Parathyroid adenoma (tissue), 2 donors: ENCODE measurements around the gene DUSP3.
"Not testable (repeated sequence)": the region's sequence is repeated elsewhere in the genome, so short reads cannot be mapped to it uniquely, and the experiment has no call there.

Experiments used
- H2AFZ ChIP-seq: fragments of 300-600 bp; sonication (generic); one replicate; pipeline ENCODE4 v1.7.0; 2017; ENCODE audit warnings: antibody characterized with exemption, mild to moderate bottlenecking
- H3K27ac ChIP-seq: fragments of 300-600 bp; sonication (generic); one replicate; pipeline ENCODE4 v1.7.0; 2017
- H3K27me3 ChIP-seq: fragments of 300-600 bp; sonication (generic); one replicate; pipeline ENCODE4 v1.7.0; 2017; ENCODE audit warnings: low read length; ENCODE audit not compliant: control insufficient read depth, insufficient read depth
- H3K36me3 ChIP-seq: fragments of 300-600 bp; sonication (generic); one replicate; pipeline ENCODE4 v1.7.0; 2017; ENCODE audit warnings: low read length; ENCODE audit not compliant: control insufficient read depth, insufficient read depth
- H3K4me1 ChIP-seq: fragments of 300-600 bp; sonication (generic); one replicate; pipeline ENCODE4 v1.7.0; 2017; ENCODE audit warnings: control low read depth
- H3K4me2 ChIP-seq: fragments of 300-600 bp; sonication (generic); one replicate; pipeline ENCODE4 v1.7.0; 2017; ENCODE audit warnings: low read length
- H3K4me3 ChIP-seq: fragments of 300-600 bp; sonication (generic); one replicate; pipeline ENCODE4 v1.7.0; 2017; ENCODE audit warnings: low read depth, low read length
- H3K79me2 ChIP-seq: fragments of 300-600 bp; sonication (generic); one replicate; pipeline ENCODE4 v1.7.0; 2017; ENCODE audit warnings: control low read depth
- H3K9ac ChIP-seq: fragments of 300-600 bp; sonication (generic); one replicate; pipeline ENCODE4 v1.7.0; 2017; ENCODE audit warnings: mild to moderate bottlenecking
- H3K9me3 ChIP-seq: fragments of 300-600 bp; sonication (generic); one replicate; pipeline ENCODE4 v1.7.0; 2017; ENCODE audit warnings: low read length; ENCODE audit not compliant: control insufficient read depth
- TF ChIP-seq, protein P1 (sequence below): fragments of 300-600 bp; sonication (generic); IDR thresholded peaks from one replicate; pipeline ENCODE4 v1.7.0; 2017; ENCODE audit warnings: antibody characterized with exemption, mild to moderate bottlenecking
- donor health status: primary hyperparathyroidism.

Gene DUSP3

DNA sequence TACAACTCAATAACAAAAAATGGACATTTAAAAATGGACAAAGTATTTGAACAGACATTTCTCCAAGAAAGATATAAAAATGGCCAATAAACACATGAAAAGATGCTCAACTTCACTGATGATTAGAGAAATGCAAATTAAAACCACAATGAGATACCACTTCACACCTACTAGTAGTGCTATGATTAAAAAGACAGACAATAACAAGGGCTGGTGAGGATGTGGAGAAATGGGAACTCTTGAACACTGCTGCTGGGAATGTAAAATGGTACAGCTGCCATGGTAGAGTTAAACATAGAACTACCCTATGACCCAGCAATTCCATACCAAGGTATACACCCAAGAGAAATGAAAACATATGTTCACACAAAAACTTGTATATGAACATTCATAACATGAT is 26.3 kb upstream of the DUSP3 start:
- no peaks in the 10 kb centered on the region for H3K79me2 ChIP-seq
- no peaks in the 10 kb centered on the region for H3K36me3 ChIP-seq
- no peak overlapping the region for H3K27ac ChIP-seq
- H3K4me3 ChIP-seq, result no peak overlapping the region
- no peak overlapping the region for H3K4me2 ChIP-seq
- TF ChIP-seq, protein P1, sequence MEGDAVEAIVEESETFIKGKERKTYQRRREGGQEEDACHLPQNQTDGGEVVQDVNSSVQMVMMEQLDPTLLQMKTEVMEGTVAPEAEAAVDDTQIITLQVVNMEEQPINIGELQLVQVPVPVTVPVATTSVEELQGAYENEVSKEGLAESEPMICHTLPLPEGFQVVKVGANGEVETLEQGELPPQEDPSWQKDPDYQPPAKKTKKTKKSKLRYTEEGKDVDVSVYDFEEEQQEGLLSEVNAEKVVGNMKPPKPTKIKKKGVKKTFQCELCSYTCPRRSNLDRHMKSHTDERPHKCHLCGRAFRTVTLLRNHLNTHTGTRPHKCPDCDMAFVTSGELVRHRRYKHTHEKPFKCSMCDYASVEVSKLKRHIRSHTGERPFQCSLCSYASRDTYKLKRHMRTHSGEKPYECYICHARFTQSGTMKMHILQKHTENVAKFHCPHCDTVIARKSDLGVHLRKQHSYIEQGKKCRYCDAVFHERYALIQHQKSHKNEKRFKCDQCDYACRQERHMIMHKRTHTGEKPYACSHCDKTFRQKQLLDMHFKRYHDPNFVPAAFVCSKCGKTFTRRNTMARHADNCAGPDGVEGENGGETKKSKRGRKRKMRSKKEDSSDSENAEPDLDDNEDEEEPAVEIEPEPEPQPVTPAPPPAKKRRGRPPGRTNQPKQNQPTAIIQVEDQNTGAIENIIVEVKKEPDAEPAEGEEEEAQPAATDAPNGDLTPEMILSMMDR, result no peak
- H3K27me3 ChIP-seq, result no peaks in the 10 kb centered on the region
- H3K4me1 ChIP-seq, result no peaks in the 10 kb centered on the region
- H2AFZ ChIP-seq, result no peak overlapping the region
- H3K9ac ChIP-seq, result no peak overlapping the region
- no peaks in the 10 kb centered on the region for H3K9me3 ChIP-seq

DNA sequence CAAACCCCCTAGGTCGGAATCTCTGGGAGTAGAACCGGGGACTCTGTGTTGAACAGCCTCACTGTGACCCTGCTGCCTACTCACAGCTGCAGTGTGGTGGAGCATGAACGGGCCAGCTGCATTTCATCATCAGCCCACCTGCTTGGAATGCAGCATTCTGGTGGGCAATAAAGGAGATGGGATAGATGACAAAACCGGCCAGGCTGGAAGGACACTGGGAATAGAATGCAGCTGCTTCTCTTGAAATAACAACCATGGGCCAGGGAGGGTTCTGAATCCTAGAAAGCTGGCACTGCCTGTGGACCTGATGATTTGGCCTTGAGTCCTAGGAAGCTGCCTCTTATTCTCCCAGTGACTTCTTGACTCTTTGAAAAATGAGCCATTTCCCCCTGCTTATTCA is 25.0 kb upstream of the DUSP3 start:
- H2AFZ ChIP-seq, result no peak overlapping the region
- no peaks in the 10 kb centered on the region for H3K36me3 ChIP-seq
- TF ChIP-seq, protein P1, result no peak
- H3K79me2 ChIP-seq, result no peaks in the 10 kb centered on the region
- no peaks in the 10 kb centered on the region for H3K27me3 ChIP-seq
- no peaks in the 10 kb centered on the region for H3K9me3 ChIP-seq
- H3K4me2 ChIP-seq, result no peak overlapping the region
- H3K4me3 ChIP-seq, result no peak overlapping the region
- no peak overlapping the region for H3K9ac ChIP-seq
- H3K4me1 ChIP-seq, result no peaks in the 10 kb centered on the region
- H3K27ac ChIP-seq, result no peak overlapping the region

DNA sequence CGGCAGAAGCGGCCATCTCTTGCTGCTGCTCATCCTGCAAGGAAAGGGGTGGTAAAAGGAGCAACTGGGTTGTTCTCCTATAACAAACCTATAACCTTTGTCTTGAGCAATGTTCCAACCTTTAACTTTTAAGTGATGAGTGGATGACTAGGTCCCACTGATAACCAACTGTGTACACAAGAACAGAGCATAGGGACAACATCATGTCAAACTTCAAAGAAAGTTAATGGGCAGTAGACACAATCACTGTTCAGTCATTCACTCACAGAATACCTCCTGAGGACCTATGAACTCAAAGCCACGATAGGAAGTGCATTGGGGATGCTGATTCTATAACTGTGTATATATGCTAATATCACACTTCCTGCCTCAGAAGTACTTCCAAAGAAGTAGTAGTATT is 23.1 kb upstream of the DUSP3 start:
- no peaks in the 10 kb centered on the region for H3K36me3 ChIP-seq
- no peak overlapping the region for H3K9ac ChIP-seq
- H3K79me2 ChIP-seq, result no peaks in the 10 kb centered on the region
- H3K4me1 ChIP-seq, result no peaks in the 10 kb centered on the region
- no peak overlapping the region for H3K4me3 ChIP-seq
- no peaks in the 10 kb centered on the region for H3K27me3 ChIP-seq
- H3K9me3 ChIP-seq, result no peaks in the 10 kb centered on the region
- H3K27ac ChIP-seq, result no peak overlapping the region
- TF ChIP-seq, protein P1, result no peak
- H3K4me2 ChIP-seq, result no peak overlapping the region
- H2AFZ ChIP-seq, result no peak overlapping the region

DNA sequence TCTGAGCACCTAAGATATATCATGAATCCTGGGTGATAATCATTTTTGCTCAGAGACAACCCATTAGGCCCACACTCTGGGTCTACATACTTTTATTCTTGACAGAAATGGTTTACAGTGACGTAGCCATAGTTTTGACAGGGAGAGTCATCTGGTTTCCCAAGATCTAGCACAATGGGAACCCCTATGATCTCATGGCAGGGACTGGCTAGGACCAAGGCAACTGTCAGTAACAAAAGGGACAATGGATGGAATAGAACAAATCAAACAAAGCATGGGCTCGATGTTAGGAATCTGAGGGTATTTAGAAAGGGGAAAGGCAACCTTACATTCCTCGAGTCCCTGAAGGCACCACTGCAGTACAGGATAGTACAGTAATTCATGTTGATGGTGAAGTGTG is 22.0 kb upstream of the DUSP3 start:
- Histone ChIP-seq H3K9me3 (no peaks in the 10 kb centered on the region), H3K4me3 (no peak overlapping the region), H3K4me2 (no peak overlapping the region), H3K36me3 (no peaks in the 10 kb centered on the region), H3K4me1 (no peaks in the 10 kb centered on the region), H2AFZ (no peak overlapping the region), H3K9ac (no peak overlapping the region), H3K27ac (no peak overlapping the region), H3K79me2 (no peaks in the 10 kb centered on the region), H3K27me3 (no peaks in the 10 kb centered on the region)
- TF ChIP-seq, protein P1, result no peak

DNA sequence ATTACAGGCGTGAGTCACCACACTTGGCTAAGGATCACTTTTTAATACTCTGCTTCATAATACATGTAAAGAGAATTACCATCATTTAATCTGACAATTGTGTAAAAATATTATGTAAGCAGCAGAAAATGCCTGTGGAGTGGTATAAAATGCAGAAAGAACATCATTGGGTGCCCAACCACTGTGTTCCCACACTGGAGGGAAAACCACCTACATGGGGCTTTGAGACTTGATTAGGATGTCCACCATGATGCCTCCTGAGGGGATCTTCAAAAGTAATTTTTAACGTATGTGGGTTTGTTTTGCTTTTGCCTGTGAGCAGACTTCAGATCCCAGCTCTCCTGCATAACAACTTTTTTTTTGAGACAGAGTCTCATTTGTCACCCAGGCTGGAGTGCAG is 20.3 kb upstream of the DUSP3 start:
- Histone ChIP-seq H3K27ac (no peak overlapping the region), H3K36me3 (no peaks in the 10 kb centered on the region), H3K9ac (no peak overlapping the region), H3K4me1 (no peaks in the 10 kb centered on the region), H3K4me3 (no peak overlapping the region), H3K9me3 (no peaks in the 10 kb centered on the region), H3K79me2 (no peaks in the 10 kb centered on the region), H3K27me3 (no peaks in the 10 kb centered on the region), H3K4me2 (no peak overlapping the region), H2AFZ (no peak overlapping the region)
- TF ChIP-seq, protein P1, result no peak

DNA sequence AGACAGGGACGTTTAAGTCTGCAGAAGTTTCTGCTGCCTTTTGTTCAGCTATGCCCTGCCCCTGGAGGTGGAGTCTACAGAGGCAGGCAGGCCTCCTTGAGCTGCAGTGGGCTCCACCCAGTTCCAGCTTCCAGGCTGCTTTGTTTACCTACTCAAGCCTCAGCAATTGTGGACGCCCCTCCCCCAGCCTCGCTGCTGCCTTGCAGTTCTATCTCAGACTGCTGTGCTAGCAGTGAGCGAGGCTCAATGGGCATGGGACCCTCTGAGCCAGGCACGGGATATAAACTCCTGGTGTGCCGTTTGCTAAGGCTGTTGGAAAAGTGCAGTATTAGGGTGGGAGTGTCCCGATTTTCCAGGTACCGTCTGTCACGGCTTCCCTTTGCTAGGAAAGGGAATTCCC is 19.2 kb upstream of the DUSP3 start:
- not testable (repeated sequence) for H3K27me3 ChIP-seq, H3K4me1 ChIP-seq, H3K9ac ChIP-seq, H3K4me2 ChIP-seq, H3K27ac ChIP-seq, H3K9me3 ChIP-seq, H2AFZ ChIP-seq, H3K4me3 ChIP-seq, H3K36me3 ChIP-seq, H3K79me2 ChIP-seq

DNA sequence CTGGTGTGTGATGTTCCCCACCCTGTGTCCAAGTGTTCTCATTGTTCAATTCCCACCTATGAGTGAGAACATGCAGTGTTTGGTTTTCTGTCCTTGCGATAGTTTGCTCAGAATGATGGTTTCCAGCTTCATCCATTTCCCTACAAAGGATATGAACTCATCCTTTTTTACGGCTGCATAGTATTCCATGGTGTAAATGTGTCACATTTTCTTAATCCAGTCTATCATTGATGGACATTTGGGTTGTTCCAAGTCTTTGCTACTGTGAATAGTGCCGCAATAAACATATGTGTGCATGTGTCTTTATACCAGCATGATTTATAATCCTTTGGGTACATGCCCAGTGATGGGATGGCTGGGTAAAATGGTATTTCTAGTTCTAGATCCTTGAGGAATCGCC is 13.9 kb upstream of the DUSP3 start:
- H2AFZ ChIP-seq, H3K4me3 ChIP-seq, H3K4me1 ChIP-seq, H3K9ac ChIP-seq, H3K79me2 ChIP-seq, H3K27ac ChIP-seq, H3K9me3 ChIP-seq, H3K36me3 ChIP-seq, H3K27me3 ChIP-seq, H3K4me2 ChIP-seq: not testable (repeated sequence)
